GM03348 (cell line): ENCODE measurements around the gene FER.
A peak's percentile ranks its signal among the peaks of the same experiment; 100 is the strongest.
"Not testable (repeated sequence)": the region's sequence is repeated elsewhere in the genome, so short reads cannot be mapped to it uniquely, and the experiment has no call there.

ENCODE experiments used
- DNase-seq: peaks from one replicate; pipeline ENCODE4 v3.0.0; 2012; ENCODE audit warnings: low spot score

FER gene

GRCh38 chr5:109121225-109121624, 373.5 kb downstream of the FER start:
- DNase-seq: no peak

- DNase-seq: no peak
These were observed 378.2 kb downstream of the FER start for GRCh38 chr5:109125755-109126429.

GRCh38 chr5:109126481-109126880, 378.8 kb downstream of the FER start:
- no peak for DNase-seq

GRCh38 chr5:109136906-109137305, 389.2 kb downstream of the FER start:
- DNase-seq: no peak

- DNase-seq: no peak
These were observed 393.8 kb downstream of the FER start for GRCh38 chr5:109141222-109142200.

- no peak for DNase-seq
These were observed 395.3 kb downstream of the FER start for GRCh38 chr5:109143031-109143430.

GRCh38 chr5:109145139-109145538, 397.4 kb downstream of the FER start:
- no peak for DNase-seq

- DNase-seq: no peak
These were observed 398.9 kb downstream of the FER start for GRCh38 chr5:109146591-109146990.

- DNase-seq: no peak
These were observed 404.9 kb downstream of the FER start for GRCh38 chr5:109152565-109152964.

GRCh38 chr5:109155625-109156024, 407.9 kb downstream of the FER start:
- no peak for DNase-seq

GRCh38 chr5:109156885-109157284, 409.2 kb downstream of the FER start:
- no peak for DNase-seq

GRCh38 chr5:109160468-109160867, 412.8 kb downstream of the FER start:
- DNase-seq: no peak

GRCh38 chr5:109161914-109162683, 414.4 kb downstream of the FER start:
- DNase-seq: peak; percentile 2

- no peak for DNase-seq
These were observed 415.6 kb downstream of the FER start for GRCh38 chr5:109163336-109163735.

- no peak for DNase-seq
These were observed 416.3 kb downstream of the FER start for GRCh38 chr5:109164001-109164400.

- DNase-seq: no peak
These were observed 419.9 kb downstream of the FER start for GRCh38 chr5:109167586-109167985.

- DNase-seq: no peak
These were observed 420.5 kb downstream of the FER start for GRCh38 chr5:109168151-109168550.

- DNase-seq: no peak
These were observed 423.1 kb downstream of the FER start for GRCh38 chr5:109170629-109171350.

GRCh38 chr5:109171437-109172073, 423.9 kb downstream of the FER start:
- DNase-seq: not testable (repeated sequence)

GRCh38 chr5:109173036-109173794, 425.5 kb downstream of the FER start:
- no peak for DNase-seq

GRCh38 chr5:109177227-109177626, 429.5 kb downstream of the FER start:
- no peak for DNase-seq
